ENCODE measurements around the gene CLBA1.

GRCh38 chr14:105023144-105023543 is 37.6 kb downstream of the CLBA1 start:
- TF ChIP-seq EP300 (IDR thresholded peaks at IDR 0.05): no peak
- no peak for TF ChIP-seq POLR2A (IDR thresholded peaks at IDR 0.05)
- TF ChIP-seq CTCF (IDR thresholded peaks at IDR 0.05): no peak
